Keratinocyte (primary cell): Measurements from ENCODE around the gene MED17. TPM values are rescaled to one million over a fixed set of nuclear protein-coding genes. Genes with fewer than 3 reads are reported as not detected.

Source experiments
- DNase-seq: peaks from one replicate; pipeline ENCODE4 v3.0.0-alpha.2; 2011; ENCODE audit warnings: low read depth, missing footprints, low spot score
- FAIRE-seq: peaks from 2 replicates; lab custom pipeline; 2011; peaks lifted over from hg19 to GRCh38; lab: Jason Lieb, UNC
- H2AFZ ChIP-seq: 2 replicates; pipeline ENCODE4 v1.6.0; 2012; ENCODE audit warnings: low read length, control low read depth, inconsistent platforms; ENCODE audit not compliant: control insufficient read depth
- H3K27ac ChIP-seq: 2 replicates; pipeline ENCODE4 v1.5.1; 2011; ENCODE audit warnings: low read length; ENCODE audit not compliant: control insufficient read depth, insufficient read depth
- H3K27me3 ChIP-seq: 3 replicates; pipeline ENCODE4 v1.6.0; 2011; ENCODE audit warnings: low read length; ENCODE audit not compliant: control insufficient read depth, insufficient read depth; ENCODE audit errors: extremely low read depth
- H3K36me3 ChIP-seq, 2 experiments: 2 replicates in 1 of 2; 3 replicates in 1 of 2; pipeline ENCODE4 v1.5.1; 2011; ENCODE audit warnings: low read length in 2 of 2, mild to moderate bottlenecking in 1 of 2; ENCODE audit not compliant: control insufficient read depth in 2 of 2, insufficient read depth in 2 of 2; ENCODE audit errors: extremely low read depth in 1 of 2
- H3K4me1 ChIP-seq: 3 replicates; pipeline ENCODE4 v1.5.1; 2011; ENCODE audit warnings: low read length; ENCODE audit not compliant: control insufficient read depth, insufficient read depth; ENCODE audit errors: extremely low read depth
- H3K4me2 ChIP-seq: 3 replicates; pipeline ENCODE4 v1.6.0; 2011; ENCODE audit warnings: low read depth, low read length; ENCODE audit not compliant: control insufficient read depth, insufficient read depth; ENCODE audit errors: extremely low read depth
- H3K4me3 ChIP-seq, 3 experiments: fragments of 200-600 bp in 1 of 3; sonication (generic) in 1 of 3; 2 replicates in 2 of 3; 3 replicates in 1 of 3; pipeline ENCODE4 v1.5.1; 2011 to 2016; ENCODE audit warnings: low read length in 3 of 3, mild to moderate bottlenecking in 3 of 3, control low read depth in 2 of 3, inconsistent platforms in 1 of 3, low read depth in 1 of 3, mixed read lengths in 1 of 3, mixed run types in 1 of 3, moderate library complexity in 1 of 3; ENCODE audit not compliant: control insufficient read depth in 2 of 3, insufficient read depth in 2 of 3; ENCODE audit errors: extremely low read depth in 1 of 3
- H3K79me2 ChIP-seq: 2 replicates; pipeline ENCODE4 v1.6.0; 2012; ENCODE audit warnings: low read length; ENCODE audit not compliant: control insufficient read depth, insufficient read depth
- H3K9ac ChIP-seq: 3 replicates; pipeline ENCODE4 v1.6.0; 2011; ENCODE audit warnings: low read length; ENCODE audit not compliant: control insufficient read depth, insufficient read depth; ENCODE audit errors: extremely low read depth
- H3K9me1 ChIP-seq: 3 replicates; pipeline ENCODE4 v1.6.0; 2011; ENCODE audit warnings: low read length; ENCODE audit not compliant: control insufficient read depth, insufficient read depth; ENCODE audit errors: extremely low read depth
- H3K9me3 ChIP-seq: 2 replicates; pipeline ENCODE4 v1.5.1; 2012; ENCODE audit warnings: low read depth, low read length; ENCODE audit not compliant: control insufficient read depth
- H4K20me1 ChIP-seq: 3 replicates; pipeline ENCODE4 v1.6.0; 2011; ENCODE audit warnings: low read length; ENCODE audit not compliant: control insufficient read depth, insufficient read depth; ENCODE audit errors: extremely low read depth
- CTCF ChIP-seq, 3 experiments: IDR thresholded peaks in 1 of 3; conservative IDR thresholded peaks in 1 of 3; optimal IDR thresholded peaks in 1 of 3; 2 replicates in 2 of 3; 3 replicates in 1 of 3; pipeline versions ENCODE3 to v1.5.1; 2011; ENCODE audit warnings: low read length in 3 of 3, mild to moderate bottlenecking in 3 of 3, moderate library complexity in 2 of 3, control low read depth in 1 of 3, inconsistent platforms in 1 of 3; ENCODE audit not compliant: insufficient read depth in 2 of 3; ENCODE audit errors: extremely low read depth in 1 of 3
- EZH2 ChIP-seq: IDR thresholded peaks from one replicate; pipeline ENCODE4 v1.6.1; 2012; ENCODE audit warnings: inconsistent platforms, mild to moderate bottlenecking, low read length, moderate library complexity
- dilution Hi-C: fragments of 300-500 bp; cut with MboI; formaldehyde crosslinking; loops from one replicate; pipeline ENCODE4 v1.7.0; 2020; ENCODE audit warnings: low sequenced_read_pairs; ENCODE audit not compliant: extremely low pct_ligation_motif_present
- polyA plus RNA-seq, 5 experiments: library from polyadenylated mRNA; depleted of rRNA in 3 of 5; stranded (reverse) in 3 of 5; stranded (forward) in 1 of 5; unstranded in 1 of 5; fragments of >200 nt; gene quantifications; 1 replicate in 1 of 5; 2 replicates in 3 of 5; 3 replicates in 1 of 5; pipeline versions ENCODE4 v1.2.1 to v1.2.3, GENCODE V29; 2011 to 2012; ENCODE audit warnings: missing spikeins in 2 of 5, low read depth in 1 of 5, low replicate concordance in 1 of 5

The MED17 gene
- polyA plus RNA-seq, 1 donor (not counting 4 experiments of a cell fraction or from before 2014, with no cell fraction given) = 25.1 TPM

GRCh38 chr11:93831343-93832127 is 47.5 kb downstream of the MED17 start:
- no peak for FAIRE-seq
- H3K4me3 ChIP-seq = no peak overlapping the region
- H3K9me3 ChIP-seq = no peaks in the 10 kb centered on the region
- H3K4me2 ChIP-seq = no peak overlapping the region
- no peak overlapping the region for H3K27ac ChIP-seq
- H3K36me3 ChIP-seq = no peaks in the 10 kb centered on the region
- no peak for DNase-seq
- dilution Hi-C loops = no loop called here
- H3K9ac ChIP-seq = no peak overlapping the region
- H3K4me1 ChIP-seq = no peaks in the 10 kb centered on the region
- no peaks in the 10 kb centered on the region for H3K9me1 ChIP-seq
- no peak overlapping the region for H2AFZ ChIP-seq
- H3K79me2 ChIP-seq = no peaks in the 10 kb centered on the region
- H3K27me3 ChIP-seq = no peaks in the 10 kb centered on the region
- H4K20me1 ChIP-seq = no peaks in the 10 kb centered on the region
- no peak for TF ChIP-seq EZH2
- TF ChIP-seq CTCF (optimal IDR thresholded peaks at IDR 0.05 in 1 of 3, IDR thresholded peaks at IDR 0.05 in 1 of 3, conservative IDR thresholded peaks at IDR 0.05 in 1 of 3; ENCODE audit: extremely low read depth in 1 of 3, insufficient read depth in 2 of 3, low read length in 3 of 3) = no peak

GRCh38 chr11:93832780-93833179 is 48.7 kb downstream of the MED17 start:
- Histone ChIP-seq H3K9me1 (no peaks in the 10 kb centered on the region), H3K4me2 (no peak overlapping the region), H3K36me3 (no peaks in the 10 kb centered on the region), H2AFZ (no peak overlapping the region), H3K79me2 (no peaks in the 10 kb centered on the region), H3K9ac (no peak overlapping the region), H3K27ac (no peak overlapping the region), H3K4me1 (no peaks in the 10 kb centered on the region), H4K20me1 (no peaks in the 10 kb centered on the region), H3K27me3 (no peaks in the 10 kb centered on the region), H3K4me3 (no peak overlapping the region), H3K9me3 (no peaks in the 10 kb centered on the region)
- dilution Hi-C loops = no loop called here
- no peak for TF ChIP-seq CTCF (optimal IDR thresholded peaks at IDR 0.05 in 1 of 3, IDR thresholded peaks at IDR 0.05 in 1 of 3, conservative IDR thresholded peaks at IDR 0.05 in 1 of 3; ENCODE audit: extremely low read depth in 1 of 3, insufficient read depth in 2 of 3, low read length in 3 of 3)
- no peak for TF ChIP-seq EZH2
- DNase-seq (no peak), FAIRE-seq (no peak)
